EH (cell line): ENCODE results near the gene GLMP.
A peak's percentile ranks its signal among the peaks of the same experiment; 100 is the strongest.

ENCODE experiments used
- DNase-seq: peaks from one replicate; pipeline ENCODE4 v3.0.0-alpha.2; 2015; ENCODE audit warnings: low read depth

GLMP gene

GRCh38 chr1:156295391-156295947, at the start of gene GLMP:
TSS of gene GLMP (minus strand) at chr1:156295679. CDS start at chr1:156295645, 34 bp downstream.
- peak; percentile 73 for DNase-seq

- no peak for DNase-seq
Observed at GRCh38 chr1:156344409-156344808, 48.9 kb upstream of the GLMP start.

GRCh38 chr1:156342166-156342955, 46.9 kb upstream of the GLMP start:
- peak; percentile 33 for DNase-seq

GRCh38 chr1:156338180-156338976, 42.9 kb upstream of the GLMP start, which contains the start of the genes CCT3 and TSACC:
TSS of gene CCT3 (minus strand) at chr1:156338292. CDS start at chr1:156338184, 108 bp downstream.
TSS of gene TSACC (plus strand) at chr1:156338526. CDS start at chr1:156339758, 1,232 bp downstream.
- DNase-seq: peak; percentile 100

GRCh38 chr1:156337888-156338179, 42.4 kb upstream of the GLMP start:
- DNase-seq: no peak

GRCh38 chr1:156337052-156337887, 41.8 kb upstream of the GLMP start:
- DNase-seq: peak; percentile 11

GRCh38 chr1:156336242-156336641, 40.8 kb upstream of the GLMP start:
- DNase-seq: no peak

- peak; percentile 45 for DNase-seq
Observed at GRCh38 chr1:156323179-156323578, 27.7 kb upstream of the GLMP start.

GRCh38 chr1:156320560-156320959, 25.1 kb upstream of the GLMP start:
- DNase-seq: no peak

- DNase-seq: peak; percentile 47
Observed at GRCh38 chr1:156319664-156320063, 24.2 kb upstream of the GLMP start.

- DNase-seq: no peak
Observed at GRCh38 chr1:156316909-156317308, 21.4 kb upstream of the GLMP start.

GRCh38 chr1:156310962-156311361, 15.5 kb upstream of the GLMP start:
- DNase-seq: peak; percentile 52

- peak; percentile 62 for DNase-seq
Observed at GRCh38 chr1:156308078-156308477, 12.6 kb upstream of the GLMP start.

GRCh38 chr1:156305215-156305614, 9.7 kb upstream of the GLMP start:
- DNase-seq: no peak

- DNase-seq: no peak
Observed at GRCh38 chr1:156303241-156303640, 7.8 kb upstream of the GLMP start.

GRCh38 chr1:156298852-156299357, 3.4 kb upstream of the GLMP start, which contains the start of gene VHLL:
TSS of gene VHLL (minus strand) at chr1:156299307. CDS start at chr1:156299189, 118 bp downstream.
- DNase-seq: no peak

GRCh38 chr1:156293895-156294294, 1.6 kb downstream of the GLMP start:
- no peak for DNase-seq

GRCh38 chr1:156293098-156293434, 2.4 kb downstream of the GLMP start:
- DNase-seq: no peak

- peak; percentile 86 for DNase-seq
Observed at GRCh38 chr1:156291226-156292061, 4.0 kb downstream of the GLMP start.

GRCh38 chr1:156289857-156290256, 5.6 kb downstream of the GLMP start:
- DNase-seq: no peak

GRCh38 chr1:156286061-156286460, 9.4 kb downstream of the GLMP start:
- no peak for DNase-seq
